GM12873 (cell line): Measurements from ENCODE around the gene C12orf75.

Experiments used
- CTCF ChIP-seq: IDR thresholded peaks from 2 replicates; pipeline ENCODE4 v1.5.1; 2012; ENCODE audit warnings: low read depth, mild to moderate bottlenecking, moderate library complexity, low read length, control low read depth; ENCODE audit not compliant: insufficient read depth; ENCODE audit errors: missing control alignments

Gene C12orf75

GRCh38 chr12:105330283-105330930 lies at the start of gene C12orf75:
C12orf75 (plus strand) TSS chr12:105330691; CDS start chr12:105330892, 201 bp downstream.
- TF ChIP-seq CTCF, result no peak

GRCh38 chr12:105280966-105281693 lies 49.4 kb upstream of the C12orf75 start:
- no peak for TF ChIP-seq CTCF

GRCh38 chr12:105281694-105282049 lies 48.8 kb upstream of the C12orf75 start:
- no peak for TF ChIP-seq CTCF

- TF ChIP-seq CTCF, result no peak
Observed at GRCh38 chr12:105285378-105285777, 45.1 kb upstream of the C12orf75 start.

DNA sequence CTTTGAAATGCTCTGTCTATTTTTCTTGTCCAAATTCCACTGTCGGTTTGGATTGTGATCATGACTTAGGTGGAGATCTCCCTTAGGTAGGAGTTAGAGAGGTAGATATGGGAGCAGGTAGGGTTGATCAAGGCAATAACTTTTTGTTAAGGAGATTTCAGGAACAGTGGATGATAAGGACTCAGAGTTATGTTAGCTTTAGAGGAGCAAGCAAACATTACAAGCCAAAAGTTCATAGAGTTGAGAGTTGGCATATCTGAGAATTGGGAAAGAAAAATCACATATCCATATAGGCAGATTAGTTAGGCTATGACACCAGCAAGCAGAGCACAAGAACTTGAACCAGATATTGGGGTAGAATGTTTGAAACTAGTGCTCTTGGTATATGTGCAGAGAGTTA lies 43.1 kb upstream of the C12orf75 start:
- TF ChIP-seq CTCF, result no peak

- no peak for TF ChIP-seq CTCF
Observed at GRCh38 chr12:105288311-105288996, 42.0 kb upstream of the C12orf75 start.
